Ramos (cell line): ENCODE results near the gene PPP2R2B.
"Not testable (repeated sequence)": the region's sequence is repeated elsewhere in the genome, so short reads cannot be mapped to it uniquely, and the experiment has no call there.

Source experiments
- in situ Hi-C: fragments of 300-500 bp; cut with MboI; formaldehyde crosslinking; loops from one replicate; pipeline ENCODE4 v1.14.3; 2022; ENCODE audit warnings: low sequenced_read_pairs; ENCODE audit not compliant: unreplicated experiment

Gene PPP2R2B

GRCh38 chr5:146630472-146630871 lies 248.1 kb downstream of the PPP2R2B start:
- in situ Hi-C loops, result no loop called here

DNA sequence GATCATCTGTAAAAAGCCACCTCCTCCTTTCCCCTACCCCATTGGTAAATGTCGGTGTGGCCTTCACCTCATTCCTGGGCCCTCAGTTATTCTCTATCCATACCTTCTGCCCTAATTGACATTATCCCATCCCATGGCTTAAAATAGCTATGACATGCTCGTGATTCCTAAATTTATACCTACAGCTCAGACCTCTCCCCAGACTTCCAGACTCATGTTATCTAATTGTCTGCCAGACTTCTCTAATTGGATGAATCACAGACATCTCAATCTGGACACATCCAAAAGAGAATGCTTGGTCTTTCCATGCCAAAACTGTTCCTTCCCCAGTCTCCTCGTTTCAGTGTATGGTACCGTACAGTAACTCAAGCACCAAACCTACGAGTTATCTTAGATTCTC lies 249.6 kb downstream of the PPP2R2B start:
- in situ Hi-C loops, result no loop called here

DNA sequence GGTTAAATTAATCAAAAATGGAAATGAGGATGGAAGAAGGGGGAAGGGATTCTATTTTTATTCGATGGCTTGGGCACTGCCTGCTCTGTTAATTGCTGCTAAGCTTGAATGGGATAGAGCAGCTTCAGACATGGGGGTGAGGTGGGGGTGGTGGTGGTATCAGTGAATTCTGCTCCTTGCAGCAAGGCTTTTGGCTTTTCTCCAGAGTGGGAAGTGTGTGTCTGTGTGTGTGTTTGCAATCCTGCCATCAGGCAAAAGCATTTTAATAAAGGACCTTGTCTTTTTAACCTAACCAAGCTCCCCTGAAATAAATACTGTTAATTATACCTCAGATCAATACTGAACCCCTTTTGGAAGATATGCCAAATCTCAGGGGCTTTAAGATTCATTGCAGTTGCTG lies 251.6 kb downstream of the PPP2R2B start:
- in situ Hi-C loops, result no loop called here

GRCh38 chr5:146624179-146624578 lies 254.4 kb downstream of the PPP2R2B start:
- in situ Hi-C loops, result no loop called here

DNA sequence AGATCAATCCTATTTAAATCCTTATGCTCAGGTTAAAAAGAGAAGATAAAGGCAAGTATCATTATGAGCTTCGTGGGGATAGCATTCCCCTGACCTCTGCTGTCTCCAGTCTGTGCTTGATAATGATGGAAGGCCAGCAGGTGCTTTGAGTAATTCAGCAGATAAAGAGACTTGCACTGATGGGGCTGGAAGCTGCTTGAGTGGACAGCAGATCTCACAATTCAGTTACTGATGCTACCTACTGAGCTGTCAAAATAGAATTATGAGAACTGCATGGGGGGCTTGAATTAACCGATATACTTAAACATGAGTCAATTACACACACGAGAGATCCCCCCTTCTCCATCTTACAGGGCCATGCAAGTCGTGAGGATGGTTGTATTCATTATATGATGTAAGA lies 254.9 kb downstream of the PPP2R2B start:
- in situ Hi-C loops, result no loop called here

DNA sequence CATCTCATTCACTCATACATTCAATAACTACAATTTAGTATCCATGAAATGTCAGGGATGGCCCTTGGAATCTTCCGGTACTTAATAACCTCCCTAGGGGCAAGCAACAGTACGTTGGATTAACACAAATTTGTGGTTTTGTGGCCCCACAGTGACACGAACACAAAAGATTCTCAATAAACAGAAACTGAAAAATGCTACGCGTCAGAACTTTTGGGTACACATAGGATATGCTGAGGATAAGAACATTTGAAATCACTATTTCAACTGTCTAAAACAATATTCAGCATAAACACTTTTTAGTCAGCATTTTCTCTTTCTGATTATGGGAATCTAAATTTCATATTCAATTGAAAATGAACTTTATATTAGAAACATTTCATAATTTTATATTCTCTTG lies 255.5 kb downstream of the PPP2R2B start:
- in situ Hi-C loops, result no loop called here

DNA sequence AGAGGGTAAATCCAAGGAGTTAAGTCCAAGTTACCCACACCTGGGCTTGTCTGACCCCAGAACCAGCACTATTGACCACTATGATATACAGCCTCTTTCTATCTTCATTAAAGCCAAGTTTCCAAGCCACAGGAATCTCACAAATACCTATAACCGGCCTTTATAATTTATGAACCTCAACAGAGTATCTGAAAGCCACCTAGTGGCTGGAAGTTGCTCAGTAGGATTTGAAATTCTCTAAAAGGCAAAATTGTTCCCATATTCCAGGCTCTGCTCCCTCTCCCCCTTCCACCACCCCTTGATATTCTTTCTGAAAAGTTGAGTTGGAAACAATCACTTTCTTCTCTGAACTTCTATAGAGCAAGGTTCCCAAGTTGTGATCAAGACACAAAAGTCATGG lies 256.2 kb downstream of the PPP2R2B start:
- in situ Hi-C loops, result no loop called here

DNA sequence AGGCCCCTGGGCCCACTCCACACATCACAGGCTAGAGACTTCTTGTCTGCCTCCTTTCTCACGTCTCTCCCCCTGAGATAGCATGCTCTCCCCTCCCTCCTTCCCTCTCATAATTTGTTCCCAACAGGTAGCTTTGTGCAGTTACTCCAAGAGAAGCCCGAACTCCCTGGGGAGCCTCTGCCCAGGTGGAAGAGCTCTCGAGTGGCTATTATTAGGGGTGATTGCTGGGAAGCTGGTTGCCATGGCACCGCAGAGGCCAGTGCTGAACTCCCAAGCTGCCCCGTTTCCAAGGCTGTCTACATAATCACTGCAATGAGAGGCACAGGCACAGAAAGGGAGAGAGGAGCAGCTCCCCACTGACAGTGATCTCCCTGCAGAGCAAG lies 257.9 kb downstream of the PPP2R2B start:
- in situ Hi-C loops, result no loop called here

DNA sequence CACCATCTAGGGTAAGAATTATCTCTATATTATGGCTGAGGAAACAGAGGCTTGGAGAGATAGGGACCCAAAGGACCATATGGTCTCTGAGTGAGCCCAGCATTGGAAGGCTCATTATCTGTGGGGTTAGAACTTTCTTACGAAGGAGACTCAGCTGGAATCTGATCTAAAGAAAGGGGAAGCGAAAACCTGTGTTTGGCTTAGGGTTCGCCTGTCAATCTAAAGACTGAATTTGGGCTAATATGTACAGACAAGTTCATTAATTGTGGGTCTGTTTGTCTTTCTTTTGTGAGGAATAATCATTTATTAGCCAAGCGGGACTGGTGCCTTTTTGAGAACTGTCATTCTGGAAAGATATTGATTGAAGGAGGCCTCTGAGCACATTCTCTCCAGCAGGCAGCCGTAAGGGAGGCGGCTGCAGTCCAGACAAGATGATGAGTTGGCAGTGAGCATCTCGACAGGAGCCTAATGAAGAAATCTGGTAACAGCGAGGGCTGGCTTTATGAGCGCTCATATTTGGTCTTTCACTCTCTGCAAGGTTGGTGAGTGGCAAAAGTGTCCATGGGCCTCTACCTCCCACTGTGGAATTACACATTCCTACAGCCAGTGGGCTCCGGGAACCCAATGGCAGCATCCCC lies 258.4 kb downstream of the PPP2R2B start:
- in situ Hi-C loops, result no loop called here

DNA sequence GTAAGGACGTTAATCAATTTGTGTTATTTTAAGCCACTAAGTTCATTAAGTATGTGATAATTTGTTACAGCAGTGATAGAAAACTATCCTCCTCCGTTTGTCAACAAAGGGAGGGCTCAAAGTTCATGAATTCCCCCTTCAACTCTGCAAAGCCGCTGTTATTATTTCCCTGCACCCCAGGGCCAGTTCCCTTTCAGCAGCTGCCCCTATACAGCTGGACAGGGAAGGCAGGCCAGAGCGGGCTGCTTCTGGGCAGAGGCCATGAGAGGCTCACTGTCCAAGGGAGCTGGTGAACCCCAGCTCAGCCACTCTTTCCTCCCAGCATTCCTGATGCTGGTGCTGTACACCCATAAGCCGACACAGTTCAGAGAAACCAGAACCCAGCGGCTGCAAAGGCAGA lies 260.1 kb downstream of the PPP2R2B start:
- in situ Hi-C loops, result no loop called here

GRCh38 chr5:146609731-146610130 lies 268.8 kb downstream of the PPP2R2B start:
- in situ Hi-C loops, result not testable (repeated sequence)

- in situ Hi-C loops, result no loop called here
Measured at GRCh38 chr5:146607659-146608332, 270.8 kb downstream of the PPP2R2B start.

- in situ Hi-C loops, result no loop called here
Measured at GRCh38 chr5:146606893-146607292, 271.7 kb downstream of the PPP2R2B start.

GRCh38 chr5:146600376-146600775 lies 278.2 kb downstream of the PPP2R2B start:
- in situ Hi-C loops, result no loop called here

DNA sequence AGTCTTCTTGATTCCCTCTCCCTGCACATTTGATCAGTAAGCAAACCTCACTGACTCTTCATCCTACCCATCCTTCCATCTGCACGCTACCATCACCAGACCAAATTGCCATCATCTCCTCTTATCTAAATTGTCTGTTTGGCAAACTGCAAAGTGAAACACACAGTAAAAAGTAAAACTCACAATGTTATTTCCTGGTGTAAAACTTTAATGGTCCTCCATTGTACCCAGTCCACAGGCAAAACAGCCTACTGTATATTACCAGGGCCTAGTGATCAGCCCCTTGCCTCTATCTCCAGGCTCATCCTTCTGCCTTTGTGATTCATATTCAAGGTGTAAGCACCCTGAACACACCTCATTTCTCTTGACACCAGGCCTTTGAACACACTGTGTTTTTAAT lies 279.3 kb downstream of the PPP2R2B start:
- in situ Hi-C loops, result no loop called here

DNA sequence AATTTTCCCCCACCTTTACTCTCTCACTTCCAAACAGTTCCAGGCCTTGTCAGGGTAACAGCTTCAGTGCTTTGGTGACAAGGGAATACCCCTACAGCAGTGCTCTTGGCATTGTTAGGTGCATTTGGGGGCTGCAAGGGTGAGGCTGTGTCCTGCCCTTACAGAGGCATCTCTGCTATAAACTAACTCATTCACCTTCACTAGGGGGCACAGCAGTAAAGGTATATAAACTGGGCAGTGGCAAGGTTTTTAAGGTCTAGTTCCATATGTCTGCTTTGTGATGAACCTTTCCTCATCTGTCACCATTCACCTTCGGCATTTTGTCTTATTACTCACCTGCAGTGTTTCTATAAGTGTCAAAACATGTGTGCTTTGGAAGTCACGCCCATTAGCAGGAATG lies 283.5 kb downstream of the PPP2R2B start:
- in situ Hi-C loops, result no loop called here

GRCh38 chr5:146592352-146592751 lies 286.2 kb downstream of the PPP2R2B start:
- in situ Hi-C loops, result no loop called here

- in situ Hi-C loops, result no loop called here
Measured at GRCh38 chr5:146589028-146589345, 289.6 kb downstream of the PPP2R2B start.

DNA sequence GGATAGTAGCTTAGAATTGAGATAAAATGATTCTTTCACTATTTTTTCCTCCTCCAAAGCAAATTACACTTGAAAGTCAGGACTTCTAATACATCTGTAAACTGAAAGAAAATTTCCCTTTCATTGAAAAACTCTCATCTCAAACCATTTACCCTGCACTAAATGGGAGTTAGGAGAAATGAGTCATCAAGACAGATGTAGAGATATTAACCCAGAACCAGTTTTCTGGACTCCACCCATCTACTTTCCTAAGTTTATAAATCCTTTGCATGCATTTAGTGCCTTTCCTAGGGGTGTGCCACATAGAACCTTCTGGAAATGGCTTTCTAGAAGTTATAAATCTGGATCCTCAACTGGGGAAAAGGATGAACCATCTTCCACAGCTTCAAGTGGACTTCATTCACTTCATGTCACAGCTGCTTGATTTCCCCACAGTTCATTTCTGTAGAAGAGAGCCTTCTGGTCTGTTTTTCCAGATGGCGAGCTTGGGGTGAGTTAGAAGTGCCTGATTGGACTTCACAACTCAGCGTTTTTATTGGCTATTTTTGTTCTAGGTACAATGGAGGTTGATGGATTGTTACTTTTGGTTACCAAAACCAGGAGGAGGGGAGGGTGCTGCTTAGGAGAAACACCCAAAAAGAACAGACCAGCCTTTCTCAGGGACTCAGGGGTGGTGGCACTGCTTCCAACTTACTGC lies 290.1 kb downstream of the PPP2R2B start:
- in situ Hi-C loops, result no loop called here

- in situ Hi-C loops, result no loop called here
Measured at GRCh38 chr5:146586752-146587151, 291.8 kb downstream of the PPP2R2B start.

DNA sequence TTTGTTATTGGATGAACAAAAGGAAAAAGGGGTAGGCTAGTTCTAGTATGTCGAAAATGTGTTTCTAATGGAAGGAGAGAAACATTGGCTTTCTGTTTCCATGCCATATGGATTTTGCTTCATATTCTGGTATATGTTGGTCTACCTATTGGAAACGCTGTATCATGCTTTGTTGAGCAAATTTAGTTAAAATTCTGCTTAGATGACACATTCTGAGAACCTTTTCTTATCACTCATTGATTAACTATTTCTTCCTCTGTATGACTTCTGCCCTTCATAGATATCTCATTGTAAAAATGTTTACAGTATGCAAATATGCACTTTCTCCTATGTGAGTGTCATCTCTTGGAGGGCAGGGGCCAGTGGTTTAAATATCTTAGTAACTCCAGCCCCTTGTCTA lies 293.8 kb downstream of the PPP2R2B start:
- in situ Hi-C loops, result no loop called here
